Posterior vena cava (tissue), 2 donors: Measurements from ENCODE around the gene KCNQ1. TPM values are rescaled to one million over a fixed set of nuclear protein-coding genes. Genes with fewer than 3 reads are reported as not detected.

Experiments used
- DNase-seq: peaks from one replicate; pipeline ENCODE4 v3.0.0-alpha.2; 2020; ENCODE audit warnings: low spot score
- intact Hi-C, 2 donors: fragments of 100-400 bp; cut with DNase I; formaldehyde crosslinking; loops; one replicate each; pipeline versions ENCODE4 v1.14.1 to v1.14.2; 2022 to 2023
- total RNA-seq, 2 donors: library from RNA; stranded (reverse); fragmentation: NEBNext Ultra II Directional; extraction: Animal tissue kit (Norgen Biotek cat#: 25700); gene quantifications; one replicate each; pipeline ENCODE4 v1.2.1, GENCODE V29; 2021
- donor health status: DM: yes; HTN: yes; CAD: no.
- donor health status: DM: yes; HTN: yes; CAD: no.

Gene KCNQ1
- total RNA-seq, 2 donors from 2014 or later = 4.7 to 7.2 TPM

- intact Hi-C loops = no loop called here
- peak; percentile 54 for DNase-seq
These were observed 221.0 kb downstream of the KCNQ1 start for GRCh38 chr11:2665526-2666400.

DNA sequence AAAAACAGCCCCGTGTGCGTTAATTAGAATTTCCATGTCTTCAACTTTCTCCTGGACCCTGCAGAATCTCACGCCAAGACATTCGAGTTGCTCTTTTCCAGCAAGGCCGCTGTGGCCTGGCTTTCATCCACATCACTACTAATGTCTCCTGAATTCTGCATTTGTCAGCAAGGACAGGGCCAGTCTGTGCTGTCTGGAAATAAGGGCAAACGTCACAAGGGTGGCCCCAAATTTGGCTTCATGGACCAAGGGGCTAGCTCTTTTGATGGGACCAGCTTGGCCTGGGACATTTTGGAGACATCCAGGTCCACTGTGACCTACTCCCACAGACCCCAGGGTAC, 221.6 kb downstream of the KCNQ1 start:
- DNase-seq = peak; percentile 72
- intact Hi-C loops = no loop called here

- intact Hi-C loops = no loop called here
- DNase-seq = peak; percentile 76
These were observed 222.2 kb downstream of the KCNQ1 start for GRCh38 chr11:2666828-2667570.

DNA sequence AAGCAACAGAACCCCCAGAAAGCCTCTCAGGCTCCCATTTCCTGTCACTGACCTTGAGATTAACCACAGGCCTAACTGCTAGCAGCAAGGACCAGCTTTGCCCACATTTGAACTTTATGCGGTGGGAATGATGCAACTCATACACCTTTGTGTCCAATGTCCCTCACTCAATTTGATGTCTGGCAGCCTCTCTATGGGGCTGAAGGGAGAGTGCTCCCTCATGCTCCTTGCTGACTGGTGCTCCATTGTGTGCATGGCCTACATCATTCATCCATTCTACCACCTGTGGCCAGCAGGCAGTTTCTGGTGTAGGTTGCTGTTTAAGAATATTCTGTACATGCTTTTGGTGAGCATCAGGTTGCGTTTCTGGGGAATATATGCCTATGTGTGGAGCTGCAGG, 223.1 kb downstream of the KCNQ1 start:
- intact Hi-C loops = no loop called here
- DNase-seq = peak; percentile 30

- DNase-seq = no peak
- intact Hi-C loops = loop anchor here in 1 of 2 donors (1.0 kb wide), 1 partner anchor 23 kb away; no protein-coding TSS in a partner anchor
These were observed 224.1 kb downstream of the KCNQ1 start for GRCh38 chr11:2668876-2669275.

- peak; percentile 48 for DNase-seq
- intact Hi-C loops = loop anchor here in 1 of 2 donors (1.0 kb wide), 1 partner anchor 22 kb away; no protein-coding TSS in a partner anchor
These were observed 225.0 kb downstream of the KCNQ1 start for GRCh38 chr11:2669634-2670469.

GRCh38 chr11:2670541-2671100, 225.8 kb downstream of the KCNQ1 start:
- DNase-seq = peak; percentile 48
- intact Hi-C loops = no loop called here

- intact Hi-C loops = no loop called here
- peak; percentile 55 for DNase-seq
These were observed 226.9 kb downstream of the KCNQ1 start for GRCh38 chr11:2671748-2672147.

GRCh38 chr11:2672553-2673249, 227.9 kb downstream of the KCNQ1 start:
- intact Hi-C loops = no loop called here
- DNase-seq = no peak

- DNase-seq = no peak
- intact Hi-C loops = no loop called here
These were observed 228.4 kb downstream of the KCNQ1 start for GRCh38 chr11:2673250-2673610.

- peak; percentile 53 for DNase-seq
- intact Hi-C loops = no loop called here
These were observed 229.2 kb downstream of the KCNQ1 start for GRCh38 chr11:2673871-2674471.

DNA sequence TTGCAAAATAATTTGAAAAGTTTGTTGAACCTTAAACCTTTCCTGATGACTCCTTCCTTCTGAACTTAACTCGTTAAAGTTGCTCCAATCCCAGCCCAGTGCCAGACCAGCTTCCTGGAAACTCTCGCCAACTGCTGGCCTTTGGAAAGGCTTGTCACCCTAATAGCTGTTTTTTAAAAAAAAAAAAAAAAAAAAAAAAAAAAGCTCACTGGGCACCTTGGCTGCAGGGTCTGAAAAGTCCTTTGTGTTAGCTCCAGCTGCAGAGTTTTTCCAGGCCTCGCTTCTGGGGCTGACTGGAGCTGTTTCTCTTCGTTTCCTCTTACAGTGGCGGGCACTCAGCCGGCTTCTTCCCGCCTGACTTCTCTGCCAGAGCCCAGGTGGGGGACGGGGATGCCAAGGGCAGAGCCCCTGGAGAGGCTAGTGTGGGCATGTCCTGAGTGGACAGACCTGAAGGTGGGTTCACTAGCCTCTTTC, 229.9 kb downstream of the KCNQ1 start:
- intact Hi-C loops = no loop called here
- peak; percentile 77 for DNase-seq

- intact Hi-C loops = no loop called here
- peak; percentile 19 for DNase-seq
These were observed 230.7 kb downstream of the KCNQ1 start for GRCh38 chr11:2675540-2675939.

DNA sequence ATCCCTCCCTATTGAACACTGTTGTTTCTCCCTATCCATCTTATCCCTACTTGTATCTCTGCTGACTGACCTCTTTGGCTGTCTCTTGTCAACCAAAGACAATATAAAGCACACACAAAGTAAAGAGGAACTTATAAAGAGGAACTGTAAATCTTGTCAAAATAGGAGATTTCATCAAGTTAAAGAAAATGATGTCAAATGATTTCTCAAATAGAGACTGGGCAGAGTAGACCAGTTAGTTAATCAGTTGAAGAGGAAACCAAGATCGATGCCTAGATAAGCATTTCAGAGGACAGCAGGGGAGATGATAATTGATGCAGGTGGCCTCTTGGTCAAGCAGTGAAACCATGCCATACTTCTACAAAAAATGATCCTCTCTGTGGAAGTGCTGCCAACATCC, 232.3 kb downstream of the KCNQ1 start:
- intact Hi-C loops = no loop called here
- DNase-seq = no peak

- DNase-seq = no peak
- intact Hi-C loops = no loop called here
These were observed 233.6 kb downstream of the KCNQ1 start for GRCh38 chr11:2678396-2678795.

- DNase-seq = peak; percentile 61
- intact Hi-C loops = no loop called here
These were observed 234.3 kb downstream of the KCNQ1 start for GRCh38 chr11:2679011-2679676.

- no peak for DNase-seq
- intact Hi-C loops = no loop called here
These were observed 236.8 kb downstream of the KCNQ1 start for GRCh38 chr11:2681408-2682145.
